Gastrocnemius medialis (tissue), 4 donors: Measurements from ENCODE around the gene SCN4A.

Experiments
- CTCF ChIP-seq, 5 experiments: fragments of 450-650 bp in 3 of 5; fragments of 200-600 bp in 2 of 5; sonication (generic) in 2 of 5; IDR thresholded peaks in 4 of 5; conservative IDR thresholded peaks in 1 of 5; 1 replicate in 4 of 5; 2 replicates in 1 of 5; pipeline ENCODE4 v1.5.1; 2016 to 2019; ENCODE audit warnings: antibody characterized with exemption in 5 of 5, mild to moderate bottlenecking in 3 of 5, moderate library complexity in 3 of 5
- POLR2A ChIP-seq, 2 donors: fragments of 450-650 bp; IDR thresholded peaks; one replicate each; pipeline ENCODE4 v1.6.1; 2017; ENCODE audit warnings: antibody characterized with exemption in 2 of 2, mild to moderate bottlenecking in 2 of 2, moderate library complexity in 2 of 2

- TF ChIP-seq POLR2A (IDR thresholded peaks at IDR 0.05): peak in 1 of 2 donors; percentile 13
- TF ChIP-seq CTCF (IDR thresholded peaks at IDR 0.05 in 4 of 5, conservative IDR thresholded peaks at IDR 0.05 in 1 of 5): no peak
Measured at GRCh38 chr17:63962298-63962744, 10.4 kb downstream of the SCN4A start.
